ENCODE data around the gene CPXCR1.
"Not testable (repeated sequence)": the region's sequence is repeated elsewhere in the genome, so short reads cannot be mapped to it uniquely, and the experiment has no call there.

CPXCR1 gene

GRCh38 chrX:88746925-88747324 lies at the start of gene CPXCR1:
Gene CPXCR1 (plus strand): TSS chrX:88747225. CDS start chrX:88753415, 6,190 bp downstream.
- no peak for DNase-seq (ENCODE audit: low read depth)

GRCh38 chrX:88735835-88736234 lies 11.2 kb upstream of the CPXCR1 start:
- no peak for DNase-seq (ENCODE audit: low read depth)

GRCh38 chrX:88746215-88746614 lies 810 bp upstream of the CPXCR1 start:
- not testable (repeated sequence) for DNase-seq (ENCODE audit: low read depth)

- not testable (repeated sequence) for DNase-seq (ENCODE audit: low read depth)
Measured at GRCh38 chrX:88752339-88752738, 5.3 kb downstream of the CPXCR1 start.

GRCh38 chrX:88789825-88790224 lies 42.8 kb downstream of the CPXCR1 start:
- DNase-seq (ENCODE audit: low read depth): no peak
